Gastrocnemius medialis (tissue), 4 donors: ENCODE data around the gene BNIP1.

Experiments
- CTCF ChIP-seq, 5 experiments: fragments of 450-650 bp in 3 of 5; fragments of 200-600 bp in 2 of 5; sonication (generic) in 2 of 5; IDR thresholded peaks in 4 of 5; conservative IDR thresholded peaks in 1 of 5; 1 replicate in 4 of 5; 2 replicates in 1 of 5; pipeline ENCODE4 v1.5.1; 2016 to 2019; ENCODE audit warnings: antibody characterized with exemption in 5 of 5, mild to moderate bottlenecking in 3 of 5, moderate library complexity in 3 of 5
- POLR2A ChIP-seq, 2 donors: fragments of 450-650 bp; IDR thresholded peaks; one replicate each; pipeline ENCODE4 v1.6.1; 2017; ENCODE audit warnings: antibody characterized with exemption in 2 of 2, mild to moderate bottlenecking in 2 of 2, moderate library complexity in 2 of 2

DNA sequence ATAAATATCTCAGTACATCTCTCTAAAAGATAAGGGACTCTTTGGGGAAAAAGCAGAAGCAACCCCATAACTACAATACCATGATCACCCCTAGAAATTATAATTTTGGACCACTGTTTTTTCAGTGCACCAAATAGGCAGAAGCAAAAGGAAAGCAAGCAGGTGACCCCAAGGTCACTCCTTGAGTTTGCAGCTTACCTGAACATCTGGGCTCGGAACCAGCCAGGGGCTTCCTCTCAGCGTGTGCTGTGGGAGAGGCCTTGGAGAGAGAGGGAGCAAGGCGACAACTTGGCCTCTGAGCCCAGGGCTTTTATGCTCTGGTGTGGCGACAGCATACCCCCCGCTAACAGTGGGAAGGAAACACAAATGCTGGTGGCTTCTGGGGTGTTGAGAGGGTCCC, 16.8 kb downstream of the BNIP1 start:
- TF ChIP-seq CTCF (IDR thresholded peaks at IDR 0.05 in 4 of 5, conservative IDR thresholded peaks at IDR 0.05 in 1 of 5) (no peak), POLR2A (IDR thresholded peaks at IDR 0.05) (no peak)
